Testis (tissue), 2 donors: ENCODE measurements around the gene DONSON.

Source experiments
- CTCF ChIP-seq, 3 experiments: fragments of 450-650 bp in 2 of 3; fragments of 200-600 bp in 1 of 3; sonication (generic) in 1 of 3; IDR thresholded peaks; one replicate each; pipeline ENCODE4 v1.5.1; 2016 to 2019; ENCODE audit warnings: antibody characterized with exemption in 3 of 3, mild to moderate bottlenecking in 2 of 3, moderate library complexity in 1 of 3
- POLR2A ChIP-seq: fragments of 450-650 bp; IDR thresholded peaks from one replicate; pipeline ENCODE4 v1.6.1; 2017; ENCODE audit warnings: antibody characterized with exemption, mild to moderate bottlenecking, moderate library complexity

GRCh38 chr21:33561373-33561772 is 27.1 kb downstream of the DONSON start:
- TF ChIP-seq CTCF (IDR thresholded peaks at IDR 0.05) (no peak), POLR2A (no peak)
